8988T (cell line): ENCODE results near the gene GRIN2A.

Experiments used
- DNase-seq: peaks from one replicate; pipeline ENCODE4 v3.0.0; 2011

Gene GRIN2A

GRCh38 chr16:10181196-10182162, 749 bp downstream of the GRIN2A start:
- peak; percentile 77 for DNase-seq

DNA sequence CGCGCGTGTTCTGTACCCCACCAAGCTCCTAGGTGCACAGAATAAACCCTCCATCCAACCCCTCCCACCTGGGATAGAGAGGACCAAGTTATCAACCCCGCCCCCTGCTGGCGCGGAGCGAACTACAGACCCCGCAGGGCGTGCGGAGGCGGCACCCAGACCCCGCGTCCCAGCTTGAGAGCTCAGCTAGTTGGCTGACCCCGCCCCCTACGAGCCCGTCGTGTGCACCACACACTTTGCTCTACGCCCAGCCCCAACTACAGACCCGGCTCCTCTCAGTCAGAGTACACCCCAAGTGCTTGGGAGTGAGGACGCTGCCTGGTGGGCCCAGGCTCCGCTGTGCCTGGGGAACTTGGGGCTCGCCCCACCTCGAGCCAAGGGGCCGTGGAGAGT, 1.5 kb downstream of the GRIN2A start:
- DNase-seq = no peak

DNA sequence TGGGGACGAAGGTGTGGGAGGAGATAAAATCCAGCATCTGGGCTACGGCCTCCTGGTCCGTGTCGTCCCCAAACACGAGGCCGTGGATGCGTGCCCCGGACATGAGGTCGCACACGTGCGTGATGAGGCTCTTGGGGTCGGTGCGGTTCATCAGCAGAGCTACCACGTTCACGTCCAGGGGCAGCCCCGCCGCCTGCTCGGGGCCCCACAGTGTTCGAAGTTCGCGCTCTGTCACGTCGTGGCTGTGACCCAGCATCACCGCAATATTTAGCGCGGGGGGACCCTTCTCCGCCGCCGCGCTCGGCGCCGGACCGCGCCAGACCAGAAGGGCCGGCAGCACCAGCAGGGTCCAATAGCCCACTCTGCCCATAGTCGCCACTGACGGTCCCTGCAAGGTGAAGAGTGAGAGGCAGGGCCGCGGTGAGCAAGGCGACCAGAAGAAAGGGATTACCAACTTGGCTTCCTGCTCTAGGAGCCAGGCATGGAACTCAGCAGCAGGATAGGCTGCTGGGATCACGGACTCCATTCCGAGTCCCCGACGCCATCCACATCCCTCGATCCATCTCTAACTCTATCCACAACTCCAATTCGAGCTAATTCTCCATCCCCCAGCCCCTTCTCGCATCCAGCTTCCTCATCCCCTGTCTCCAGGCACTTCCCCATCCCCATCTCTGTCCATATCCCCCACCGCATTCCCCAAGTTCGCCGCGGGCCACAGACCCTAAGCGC, 2.0 kb downstream of the GRIN2A start:
- DNase-seq = no peak

DNA sequence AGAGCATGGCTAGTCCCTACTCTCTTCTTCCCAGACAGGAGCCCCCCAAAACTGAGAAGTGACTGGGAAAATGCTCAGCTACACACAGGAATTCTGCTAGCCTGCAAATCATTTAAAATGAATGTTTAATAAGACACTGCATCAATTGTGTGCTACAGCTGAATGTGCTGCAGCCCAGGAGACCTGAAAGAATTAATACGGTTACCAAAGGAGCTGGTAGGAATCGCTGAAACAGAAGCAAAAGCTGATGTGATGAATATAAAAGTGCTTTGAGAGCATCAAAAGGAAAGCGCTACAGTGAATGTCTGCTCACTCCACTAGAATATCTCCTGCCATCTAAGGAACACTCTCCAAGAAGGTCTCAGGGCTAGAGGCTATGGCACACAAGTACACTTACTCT, 3.7 kb downstream of the GRIN2A start:
- DNase-seq = no peak

GRCh38 chr16:10178080-10178479, 4.1 kb downstream of the GRIN2A start:
- no peak for DNase-seq

GRCh38 chr16:10172848-10173655, 9.2 kb downstream of the GRIN2A start:
- DNase-seq = no peak

GRCh38 chr16:10171221-10171620, 11.0 kb downstream of the GRIN2A start:
- DNase-seq = no peak

- no peak for DNase-seq
These were observed 12.3 kb downstream of the GRIN2A start for GRCh38 chr16:10169904-10170410.

DNA sequence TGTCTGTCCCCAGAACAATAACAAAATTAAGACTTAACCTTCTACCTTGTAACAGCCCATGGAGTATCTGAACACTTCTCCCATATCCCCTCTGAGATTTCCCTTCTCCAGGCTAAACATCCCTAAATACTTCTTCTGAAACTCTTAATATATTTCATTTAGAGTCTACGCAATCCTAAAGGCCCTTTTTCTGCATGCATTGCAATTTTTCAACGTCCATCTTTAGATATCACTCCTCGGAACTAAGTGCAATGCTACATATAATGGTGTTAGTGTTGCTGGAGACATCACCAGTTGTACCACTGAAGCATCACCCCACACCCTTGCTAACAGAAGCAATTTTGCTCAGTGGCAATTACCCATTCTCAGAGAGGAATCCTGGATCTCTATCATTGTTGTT, 13.2 kb downstream of the GRIN2A start:
- no peak for DNase-seq

- no peak for DNase-seq
These were observed 14.0 kb downstream of the GRIN2A start for GRCh38 chr16:10168258-10168657.

GRCh38 chr16:10165643-10166042, 16.6 kb downstream of the GRIN2A start:
- DNase-seq = no peak

DNA sequence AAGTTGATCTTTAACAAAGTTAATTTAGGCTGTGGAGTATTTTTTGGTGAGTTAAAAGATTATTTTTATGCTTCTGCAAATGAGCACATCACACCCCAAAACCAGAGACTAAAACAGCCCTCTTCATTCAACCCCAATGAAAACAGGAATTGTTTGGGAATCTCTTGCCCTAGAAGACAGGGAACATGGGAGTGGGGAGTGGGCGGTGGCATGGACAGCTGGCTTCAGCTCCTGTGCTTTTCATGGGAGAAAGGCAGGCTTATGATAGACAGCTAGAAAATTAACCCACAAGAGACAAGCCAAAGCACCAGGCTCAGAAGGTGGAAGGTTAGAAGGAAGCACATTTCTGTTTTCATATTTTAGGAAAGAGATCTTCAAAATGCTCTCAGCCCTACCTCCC, 19.2 kb downstream of the GRIN2A start:
- DNase-seq = no peak

GRCh38 chr16:10156099-10156498, 26.1 kb downstream of the GRIN2A start:
- DNase-seq = no peak

DNA sequence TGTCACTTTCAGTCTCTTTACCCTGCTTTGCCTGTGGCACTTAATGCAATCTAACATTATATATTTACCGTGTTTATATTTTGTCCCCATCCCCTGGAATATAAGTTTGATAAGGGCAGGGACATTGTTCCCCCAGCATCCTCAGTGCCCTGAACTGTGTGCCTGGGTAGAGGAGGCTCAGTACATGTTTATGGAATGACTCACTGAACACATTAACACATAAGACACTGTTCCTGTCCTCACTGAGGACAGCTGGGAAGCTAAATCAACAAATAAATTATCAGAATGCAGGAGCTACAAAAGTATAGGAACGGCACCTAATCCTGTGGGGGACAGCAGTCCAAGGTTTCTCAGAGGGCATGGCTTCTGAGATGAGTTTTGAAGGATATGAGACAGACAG, 27.8 kb downstream of the GRIN2A start:
- no peak for DNase-seq

DNA sequence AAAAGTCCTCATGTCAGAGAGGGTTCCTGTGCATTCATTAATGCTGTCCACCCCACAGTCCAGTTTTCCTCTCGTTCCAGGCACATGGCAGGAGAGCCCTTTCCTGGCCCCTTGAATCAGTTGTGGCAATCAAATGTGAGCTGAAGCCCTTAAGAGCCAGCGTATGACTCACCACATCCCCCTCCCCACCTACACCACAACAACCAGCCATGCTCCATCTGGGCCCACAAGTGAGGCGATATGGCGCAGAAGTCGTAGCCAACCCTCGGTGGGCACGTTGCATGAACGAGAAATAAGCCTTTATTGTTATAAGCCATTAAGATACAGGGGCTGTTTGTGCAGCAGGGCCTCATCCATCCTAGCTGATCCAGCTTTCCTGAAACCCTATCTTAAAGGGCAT, 28.2 kb downstream of the GRIN2A start:
- no peak for DNase-seq

DNA sequence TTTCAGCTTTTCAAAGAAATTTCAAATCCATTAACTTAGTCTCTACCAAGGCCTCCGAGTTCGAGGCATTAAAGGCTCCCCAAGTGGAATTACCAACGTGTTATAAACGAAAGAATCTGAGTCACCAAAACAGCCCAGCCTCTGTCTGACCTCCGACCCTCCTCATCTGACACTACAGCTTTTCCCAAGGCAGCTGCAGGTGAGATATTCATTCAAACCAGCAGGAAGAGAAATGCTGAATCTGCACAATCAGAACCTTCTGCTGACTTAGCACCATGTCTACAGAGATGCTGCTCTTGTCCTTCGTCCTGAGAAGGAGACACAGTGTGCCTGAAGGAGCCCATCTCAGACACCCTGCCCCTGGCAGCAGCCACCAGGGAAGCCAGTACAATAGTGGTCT, 30.5 kb downstream of the GRIN2A start:
- no peak for DNase-seq

DNA sequence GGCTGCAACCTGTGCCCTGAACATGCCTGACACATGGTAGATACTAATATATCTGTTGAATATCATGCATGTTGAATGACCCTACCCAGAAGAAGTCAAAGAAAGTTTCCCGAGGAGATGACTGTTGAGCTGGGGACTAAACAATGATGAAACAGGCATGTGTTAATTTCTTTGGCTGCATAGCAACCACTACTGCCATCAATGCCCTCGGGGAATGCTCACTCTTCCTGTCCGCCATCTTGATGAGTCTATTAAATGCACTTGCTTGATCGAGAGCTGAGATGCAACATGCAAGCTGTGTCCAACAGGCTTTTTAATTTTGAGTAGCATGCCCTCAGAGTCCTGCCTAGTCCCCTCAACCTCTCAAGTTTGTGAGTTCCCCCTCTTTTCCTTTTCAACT, 31.3 kb downstream of the GRIN2A start:
- DNase-seq = no peak

GRCh38 chr16:10145542-10146035, 36.6 kb downstream of the GRIN2A start:
- no peak for DNase-seq

DNA sequence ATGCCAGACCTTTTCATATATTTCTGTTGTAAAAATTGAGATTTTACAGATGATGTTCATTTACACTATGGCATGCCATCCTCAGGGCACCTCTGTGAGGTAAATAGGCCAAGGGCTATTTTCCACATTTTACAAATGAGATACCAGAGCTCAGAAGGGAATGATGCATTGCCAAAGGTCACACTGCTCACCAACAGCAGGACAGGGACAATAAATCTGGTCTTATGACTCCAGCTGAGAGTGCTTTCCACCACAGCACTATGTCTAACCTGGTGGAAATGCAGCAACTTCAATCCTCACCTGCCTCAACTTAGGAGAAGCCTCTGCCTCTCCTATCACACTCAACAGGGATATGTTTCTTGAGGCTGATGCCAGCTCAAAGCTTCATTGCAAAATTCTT, 40.6 kb downstream of the GRIN2A start:
- no peak for DNase-seq

- no peak for DNase-seq
These were observed 43.3 kb downstream of the GRIN2A start for GRCh38 chr16:10138881-10139280.

- DNase-seq = no peak
These were observed 44.9 kb downstream of the GRIN2A start for GRCh38 chr16:10137341-10137740.

DNA sequence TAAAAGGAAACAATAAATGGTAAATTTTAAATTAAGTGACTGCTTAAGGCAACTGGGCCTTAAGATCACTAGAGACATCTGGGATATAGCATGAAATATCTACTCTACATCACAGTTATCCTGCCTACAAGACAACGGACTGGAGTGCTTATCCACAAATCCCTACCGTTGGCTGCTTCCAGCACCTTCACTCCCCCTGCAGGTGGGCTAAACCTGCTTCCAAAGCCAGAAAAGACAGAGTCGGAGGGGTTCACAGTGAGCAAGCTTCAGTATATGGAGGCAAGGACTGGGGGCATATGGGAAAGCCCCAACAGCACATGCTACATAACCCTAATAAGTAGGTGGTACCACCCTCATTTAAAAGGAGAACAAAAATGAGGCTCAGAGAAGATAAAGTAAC, 45.3 kb downstream of the GRIN2A start:
- DNase-seq = no peak

GRCh38 chr16:10130538-10130937, 51.7 kb downstream of the GRIN2A start:
- DNase-seq = no peak
